PC-3 (cell line): Measurements from ENCODE around the gene BBS5. TPM values are rescaled to one million over a fixed set of nuclear protein-coding genes. Genes with fewer than 3 reads are reported as not detected.
A peak's percentile ranks its signal among the peaks of the same experiment; 100 is the strongest.

Source experiments
- ATAC-seq: fragments of 200-7000 bp; cut with Tn5 transposase; 2 replicates; pipeline ENCODE4 v1.9.1; 2020; ENCODE audit warnings: mild to moderate bottlenecking, moderate library complexity
- BruUV-seq: library from RNA; stranded (reverse); fragments of 400-500 nt; replicated peaks from 2 replicates; lab custom pipeline; 2021; lab: Mats Ljungman, UMichigan
- CTCF ChIA-PET: fragments of 300-600 bp; sonication (Branson Sonifier 250); formaldehyde crosslinking; loops from one replicate; lab custom pipeline; 2022; ENCODE audit warnings: antibody characterized with exemption; lab: Charles Lee
- POLR2A ChIA-PET: fragments of 300-600 bp; sonication (Branson Sonifier 250); formaldehyde crosslinking; loops from one replicate; lab custom pipeline; 2022; ENCODE audit warnings: antibody characterized with exemption; ENCODE audit not compliant: unreplicated experiment; lab: Charles Lee
- DNase-seq: peaks from one replicate; pipeline ENCODE4 v3.0.0-alpha.2; 2015
- H2AFZ ChIP-seq: fragments of 300-600 bp; sonication (generic); 2 replicates; pipeline ENCODE4 v1.6.0; 2016; ENCODE audit warnings: antibody characterized with exemption, low read length
- H3F3A ChIP-seq: fragments of 300-600 bp; sonication (generic); one replicate; pipeline ENCODE4 v1.6.0; 2017; ENCODE audit warnings: antibody characterized with exemption, low read length, control low read depth, mild to moderate bottlenecking; ENCODE audit not compliant: unreplicated experiment
- H3K27ac ChIP-seq: fragments of 300-600 bp; sonication (generic); 2 replicates; pipeline ENCODE4 v1.5.1; 2016; ENCODE audit warnings: mild to moderate bottlenecking, low read length
- H3K27me3 ChIP-seq: fragments of 300-600 bp; sonication (generic); 2 replicates; pipeline ENCODE4 v1.6.1; 2016; ENCODE audit warnings: low read length, mixed read lengths
- H3K36me3 ChIP-seq: fragments of 300-600 bp; sonication (generic); 2 replicates; pipeline ENCODE4 v1.6.1; 2016; ENCODE audit warnings: low read depth, mixed run types, low read length, mixed read lengths
- H3K4me1 ChIP-seq: fragments of 300-600 bp; sonication (generic); 2 replicates; pipeline ENCODE4 v1.5.1; 2016; ENCODE audit warnings: low read length; ENCODE audit not compliant: insufficient read depth
- H3K4me2 ChIP-seq: fragments of 300-600 bp; sonication (generic); 2 replicates; pipeline ENCODE4 v1.6.0; 2016; ENCODE audit warnings: low read length
- H3K4me3 ChIP-seq: fragments of 300-600 bp; sonication (generic); 2 replicates; pipeline ENCODE4 v1.5.1; 2016; ENCODE audit warnings: mild to moderate bottlenecking, low read length, mixed read lengths
- H3K79me2 ChIP-seq: fragments of 300-600 bp; sonication (generic); 2 replicates; pipeline ENCODE4 v1.6.1; 2017; ENCODE audit warnings: low read length, mixed read lengths
- H3K9ac ChIP-seq: fragments of 300-600 bp; sonication (generic); 2 replicates; pipeline ENCODE4 v1.6.0; 2016; ENCODE audit warnings: mild to moderate bottlenecking, low read length
- H3K9me2 ChIP-seq: fragments of 300-600 bp; sonication (generic); replicated peaks from 2 replicates; pipeline ENCODE4 v1.6.1; 2016; ENCODE audit warnings: mixed run types, low read length, mixed read lengths
- H3K9me3 ChIP-seq: fragments of 300-600 bp; sonication (generic); 2 replicates; pipeline ENCODE4 v1.6.1; 2016; ENCODE audit warnings: low read length, mixed read lengths
- H4K20me1 ChIP-seq: fragments of 300-600 bp; sonication (generic); 2 replicates; pipeline ENCODE4 v1.6.1; 2016; ENCODE audit warnings: low read length, mixed read lengths
- EZH2 ChIP-seq: fragments of 300-600 bp; sonication (generic); IDR thresholded peaks from one replicate; pipeline ENCODE4 v1.6.1; 2017; ENCODE audit warnings: antibody characterized with exemption, mild to moderate bottlenecking, low read length; ENCODE audit not compliant: unreplicated experiment
- EZH2phosphoT487 ChIP-seq: fragments of 300-600 bp; sonication (generic); IDR thresholded peaks from 2 replicates; pipeline ENCODE4 v1.6.1; 2018; ENCODE audit warnings: mild to moderate bottlenecking, antibody characterized with exemption, low read length, borderline replicate concordance
- intact Hi-C: fragments of 100-400 bp; cut with micrococcal nuclease; formaldehyde crosslinking; loops from 2 replicates; pipeline ENCODE4 v1.9.0; 2023
- total RNA-seq: library from RNA; depleted of rRNA; stranded (reverse); fragments of >200 nt; gene quantifications from 2 replicates; pipeline ENCODE4 v1.2.3, GENCODE V29; 2014
- TF ChIP-seq, protein P1 (sequence below): fragments of 300-600 bp; sonication (generic); conservative IDR thresholded peaks from 2 replicates; pipeline ENCODE4 v1.5.1; 2017; ENCODE audit warnings: antibody characterized with exemption, low read depth, mild to moderate bottlenecking, low read length

BBS5 gene
- total RNA-seq, 1 experiment from 2014 or later: 3.8 TPM

- TF ChIP-seq EZH2: no peak
- TF ChIP-seq EZH2phosphoT487: no peak
- TF ChIP-seq, protein P1, sequence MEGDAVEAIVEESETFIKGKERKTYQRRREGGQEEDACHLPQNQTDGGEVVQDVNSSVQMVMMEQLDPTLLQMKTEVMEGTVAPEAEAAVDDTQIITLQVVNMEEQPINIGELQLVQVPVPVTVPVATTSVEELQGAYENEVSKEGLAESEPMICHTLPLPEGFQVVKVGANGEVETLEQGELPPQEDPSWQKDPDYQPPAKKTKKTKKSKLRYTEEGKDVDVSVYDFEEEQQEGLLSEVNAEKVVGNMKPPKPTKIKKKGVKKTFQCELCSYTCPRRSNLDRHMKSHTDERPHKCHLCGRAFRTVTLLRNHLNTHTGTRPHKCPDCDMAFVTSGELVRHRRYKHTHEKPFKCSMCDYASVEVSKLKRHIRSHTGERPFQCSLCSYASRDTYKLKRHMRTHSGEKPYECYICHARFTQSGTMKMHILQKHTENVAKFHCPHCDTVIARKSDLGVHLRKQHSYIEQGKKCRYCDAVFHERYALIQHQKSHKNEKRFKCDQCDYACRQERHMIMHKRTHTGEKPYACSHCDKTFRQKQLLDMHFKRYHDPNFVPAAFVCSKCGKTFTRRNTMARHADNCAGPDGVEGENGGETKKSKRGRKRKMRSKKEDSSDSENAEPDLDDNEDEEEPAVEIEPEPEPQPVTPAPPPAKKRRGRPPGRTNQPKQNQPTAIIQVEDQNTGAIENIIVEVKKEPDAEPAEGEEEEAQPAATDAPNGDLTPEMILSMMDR: no peak
- H3K4me3 ChIP-seq: no peak overlapping the region
- H3F3A ChIP-seq: no peaks in the 10 kb centered on the region
- no peaks in the 10 kb centered on the region for H3K36me3 ChIP-seq
- H3K4me2 ChIP-seq: peak overlapping the region; percentile 34; the same call in 1 of the 2 replicates
- H3K79me2 ChIP-seq: no peaks in the 10 kb centered on the region
- H3K9me3 ChIP-seq: no peaks in the 10 kb centered on the region
- ChIA-PET CTCF (no interaction called here), POLR2A (no interaction called here)
- no peaks in the 10 kb centered on the region for H4K20me1 ChIP-seq
- H3K9me2 ChIP-seq: no peaks in the 10 kb centered on the region
- ATAC-seq: peak; percentile 9; the same call in 1 of the 2 replicates
- no peak overlapping the region for H3K27ac ChIP-seq
- H2AFZ ChIP-seq: no peak overlapping the region
- no TSS peak for BruUV-seq
- intact Hi-C loops: loop anchor here (10.0 kb wide), 1 partner anchor 106 kb away; the partner anchor contains the start of gene PPIG
- no peaks in the 10 kb centered on the region for H3K27me3 ChIP-seq
- DNase-seq: peak; percentile 47
- H3K9ac ChIP-seq: no peak overlapping the region
- H3K4me1 ChIP-seq: peaks cover 18% of the 10 kb centered on the region
Observed at GRCh38 chr2:169478339-169478738, 955 bp upstream of the BBS5 start.

GRCh38 chr2:169478745-169479256, 493 bp upstream of the BBS5 start:
- TSS peak; percentile 67 for BruUV-seq
- no peak overlapping the region; the same call in 1 of the 2 replicates for H3K27ac ChIP-seq
- ChIA-PET POLR2A (no interaction called here), CTCF (interaction anchor here (0.9 to 1.4 kb wide), 4 partner anchors 14 to 311 kb away, joined by 3 to 5 read pairs (median 3); partner anchors contain the start of gene KLHL41)
- no peaks in the 10 kb centered on the region for H3K9me2 ChIP-seq
- ATAC-seq (no peak), DNase-seq (no peak)
- H4K20me1 ChIP-seq: no peaks in the 10 kb centered on the region
- no peaks in the 10 kb centered on the region for H3F3A ChIP-seq
- no peaks in the 10 kb centered on the region for H3K27me3 ChIP-seq
- peak overlapping the region; percentile 67 for H3K4me3 ChIP-seq
- no peaks in the 10 kb centered on the region for H3K9me3 ChIP-seq
- peak overlapping the region; percentile 79 for H2AFZ ChIP-seq
- peaks cover 18% of the 10 kb centered on the region for H3K4me1 ChIP-seq
- no peaks in the 10 kb centered on the region for H3K36me3 ChIP-seq
- peak overlapping the region; percentile 79 for H3K4me2 ChIP-seq
- peak overlapping the region; percentile 68 for H3K9ac ChIP-seq
- H3K79me2 ChIP-seq: no peaks in the 10 kb centered on the region
- TF ChIP-seq, protein P1: no peak
- TF ChIP-seq EZH2phosphoT487: no peak
- TF ChIP-seq EZH2: no peak
- intact Hi-C loops: loop anchor here (1.0 to 10.0 kb wide), 2 partner anchors 28 to 106 kb away; partner anchors contain the start of gene PPIG

GRCh38 chr2:169480079-169480465, 778 bp downstream of the BBS5 start:
- ATAC-seq (no peak), DNase-seq (peak; percentile 14)
- Histone ChIP-seq H2AFZ (peak overlapping the region; percentile 79), H3K9me3 (no peaks in the 10 kb centered on the region), H3K4me1 (peaks cover 18% of the 10 kb centered on the region), H3K4me3 (peak overlapping the region; percentile 67), H3K27me3 (no peaks in the 10 kb centered on the region), H3K36me3 (no peaks in the 10 kb centered on the region), H3F3A (no peaks in the 10 kb centered on the region), H3K27ac (no peak overlapping the region), H4K20me1 (no peaks in the 10 kb centered on the region), H3K9ac (peak overlapping the region; percentile 68), H3K79me2 (no peaks in the 10 kb centered on the region), H3K9me2 (no peaks in the 10 kb centered on the region), H3K4me2 (peak overlapping the region; percentile 79)
- ChIA-PET CTCF (interaction anchor here (0.5 to 1.4 kb wide), 5 partner anchors 17 to 310 kb away, joined by 3 read pairs; no protein-coding TSS in a partner anchor), POLR2A (interaction anchor here (0.5 to 0.6 kb wide), 3 partner anchors 9 to 16 kb away, joined by 3 to 5 read pairs (median 3); no protein-coding TSS in a partner anchor)
- TSS peak; percentile 37 for BruUV-seq
- intact Hi-C loops: no loop called here
- TF ChIP-seq, protein P1: no peak
- TF ChIP-seq EZH2phosphoT487 (no peak), EZH2 (no peak)
